ENCODE measurements around the gene TDO2.
"Not testable (repeated sequence)": the region's sequence is repeated elsewhere in the genome, so short reads cannot be mapped to it uniquely, and the experiment has no call there.

Gene TDO2

DNA sequence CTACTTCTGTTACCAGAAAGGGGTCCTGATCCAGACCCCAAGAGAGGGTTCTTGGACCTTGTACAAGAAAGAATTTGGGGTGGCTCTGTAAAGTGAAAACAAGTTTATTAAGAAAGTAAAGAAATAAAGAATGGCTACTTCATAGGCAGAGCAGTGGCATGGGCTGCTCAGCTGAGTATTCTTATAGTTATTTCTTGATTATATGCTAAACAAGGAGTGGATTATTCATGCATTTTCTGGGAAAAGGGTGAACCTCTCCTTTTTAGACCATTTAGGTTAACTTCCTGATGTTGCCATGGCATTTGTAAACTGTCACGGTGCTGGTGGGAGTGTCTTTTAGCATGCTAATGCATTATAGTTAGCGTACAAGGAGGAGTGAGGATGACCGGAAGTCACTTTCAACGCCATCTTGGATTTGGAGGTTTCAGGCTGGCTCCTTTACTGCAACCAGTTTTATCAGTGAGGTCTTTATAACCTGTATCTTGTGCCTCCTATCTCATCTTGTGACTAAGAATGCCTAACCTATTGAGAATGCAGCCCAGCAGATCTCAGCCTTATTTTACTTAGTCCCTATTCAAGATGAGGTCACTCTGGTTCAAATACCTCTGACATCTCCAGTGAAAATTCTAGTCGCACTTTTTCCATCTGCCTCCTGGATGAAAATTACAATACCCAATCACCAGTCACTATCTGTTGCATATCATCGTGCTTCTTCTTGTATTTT, 15.5 kb upstream of the TDO2 start:
- in situ Hi-C loops (cut with HindIII; ENCODE audit: low sequenced_read_pairs): no loop called here
- TF ChIP-seq, protein P1, sequence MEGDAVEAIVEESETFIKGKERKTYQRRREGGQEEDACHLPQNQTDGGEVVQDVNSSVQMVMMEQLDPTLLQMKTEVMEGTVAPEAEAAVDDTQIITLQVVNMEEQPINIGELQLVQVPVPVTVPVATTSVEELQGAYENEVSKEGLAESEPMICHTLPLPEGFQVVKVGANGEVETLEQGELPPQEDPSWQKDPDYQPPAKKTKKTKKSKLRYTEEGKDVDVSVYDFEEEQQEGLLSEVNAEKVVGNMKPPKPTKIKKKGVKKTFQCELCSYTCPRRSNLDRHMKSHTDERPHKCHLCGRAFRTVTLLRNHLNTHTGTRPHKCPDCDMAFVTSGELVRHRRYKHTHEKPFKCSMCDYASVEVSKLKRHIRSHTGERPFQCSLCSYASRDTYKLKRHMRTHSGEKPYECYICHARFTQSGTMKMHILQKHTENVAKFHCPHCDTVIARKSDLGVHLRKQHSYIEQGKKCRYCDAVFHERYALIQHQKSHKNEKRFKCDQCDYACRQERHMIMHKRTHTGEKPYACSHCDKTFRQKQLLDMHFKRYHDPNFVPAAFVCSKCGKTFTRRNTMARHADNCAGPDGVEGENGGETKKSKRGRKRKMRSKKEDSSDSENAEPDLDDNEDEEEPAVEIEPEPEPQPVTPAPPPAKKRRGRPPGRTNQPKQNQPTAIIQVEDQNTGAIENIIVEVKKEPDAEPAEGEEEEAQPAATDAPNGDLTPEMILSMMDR (IDR thresholded peaks at IDR 0.05; ENCODE audit: low read depth, low read length): no peak

DNA sequence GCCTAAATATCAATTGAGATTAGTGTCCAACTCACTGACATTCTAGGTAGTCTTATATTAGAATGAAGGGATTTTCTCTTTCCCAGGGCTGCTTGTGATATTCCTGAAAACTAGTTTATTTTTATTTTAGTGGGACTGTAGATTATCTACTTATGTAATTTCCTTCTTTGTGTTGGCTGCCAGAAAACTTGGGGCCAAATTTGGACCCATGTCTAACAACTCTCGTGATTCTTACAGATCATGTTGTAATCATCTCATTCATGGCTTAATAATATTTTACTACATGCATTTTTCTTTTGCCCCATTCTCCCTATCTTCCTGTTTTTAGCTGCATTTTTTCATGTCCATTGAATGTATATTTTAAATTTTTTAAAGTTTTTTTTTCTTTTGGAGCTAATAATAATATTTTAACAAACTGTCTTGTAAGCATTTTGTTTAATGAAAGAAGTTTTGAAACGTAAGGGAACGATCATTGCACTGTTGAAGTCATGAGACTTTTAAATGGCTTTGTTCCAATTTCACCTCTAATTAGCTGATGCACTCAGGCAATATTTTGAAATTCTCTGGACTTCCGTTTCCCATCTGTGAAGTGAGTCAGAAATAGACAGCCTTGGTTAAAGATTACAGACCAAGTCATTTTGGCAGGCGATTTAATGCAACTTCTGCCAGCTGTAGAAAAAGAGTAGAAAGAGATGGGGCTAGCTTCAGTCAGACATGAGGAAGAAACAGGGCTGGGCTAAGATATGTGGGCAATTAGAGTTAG, 14.3 kb upstream of the TDO2 start:
- in situ Hi-C loops (cut with HindIII; ENCODE audit: low sequenced_read_pairs): no loop called here
- TF ChIP-seq, protein P1 (IDR thresholded peaks at IDR 0.05; ENCODE audit: low read depth, low read length): no peak
- H3K4me3 ChIP-seq (ENCODE audit: low read depth, low read length): no peak overlapping the region
- DNase-seq (ENCODE audit: low read depth, low spot score): peak; percentile 82

More for the DNA sequence above, 15.5 kb upstream of the TDO2 start:
- no peak overlapping the region for H3K4me3 ChIP-seq (ENCODE audit: low read depth, low read length)
- no peak for DNase-seq (ENCODE audit: low read depth, low spot score)

DNA sequence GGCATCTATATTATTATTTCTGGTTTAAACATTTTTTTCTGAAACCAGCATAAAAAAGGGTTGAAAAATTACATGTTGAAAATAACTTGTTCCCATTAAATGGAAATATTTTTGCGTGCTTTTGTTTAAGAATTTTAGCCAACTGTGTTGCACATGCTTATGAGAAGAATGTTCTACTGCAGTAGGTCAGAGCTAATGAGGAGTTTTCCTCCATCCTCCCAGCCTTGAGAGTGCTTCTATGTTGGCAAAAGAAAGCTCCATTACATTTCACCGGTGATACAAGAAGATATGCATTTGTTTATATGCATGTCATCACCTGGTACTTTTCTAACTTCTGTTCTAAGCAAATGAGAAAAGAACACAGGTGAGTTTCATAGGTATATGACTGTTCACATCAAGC, 13.6 kb upstream of the TDO2 start:
- DNase-seq (ENCODE audit: low read depth, low spot score): no peak
- H3K4me3 ChIP-seq (ENCODE audit: low read depth, low read length): no peak overlapping the region
- TF ChIP-seq, protein P1 (IDR thresholded peaks at IDR 0.05; ENCODE audit: low read depth, low read length): no peak
- in situ Hi-C loops (cut with HindIII; ENCODE audit: low sequenced_read_pairs): no loop called here

DNA sequence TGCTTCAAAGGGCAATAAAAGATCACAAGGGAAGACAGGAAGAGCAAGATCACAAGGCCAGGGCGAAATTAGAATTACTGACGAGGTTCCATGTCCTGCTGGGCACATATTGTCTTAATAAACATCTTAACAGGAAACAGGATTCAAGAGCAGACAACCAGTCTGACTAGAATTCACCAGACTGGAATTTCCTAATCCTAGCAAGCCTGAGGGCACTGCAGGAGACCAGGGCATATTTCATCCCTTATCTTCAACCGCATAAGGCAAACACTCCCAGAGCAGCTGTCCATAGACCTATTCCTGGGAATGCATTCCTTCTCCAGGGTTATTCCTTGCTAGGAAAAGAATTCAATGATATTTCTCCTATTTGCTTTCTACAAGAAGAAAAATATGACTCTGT, 12.4 kb upstream of the TDO2 start:
- H3K4me3 ChIP-seq (ENCODE audit: low read depth, low read length): no peak overlapping the region
- TF ChIP-seq, protein P1 (IDR thresholded peaks at IDR 0.05; ENCODE audit: low read depth, low read length): no peak
- in situ Hi-C loops (cut with HindIII; ENCODE audit: low sequenced_read_pairs): no loop called here
- no peak for DNase-seq (ENCODE audit: low read depth, low spot score)

DNA sequence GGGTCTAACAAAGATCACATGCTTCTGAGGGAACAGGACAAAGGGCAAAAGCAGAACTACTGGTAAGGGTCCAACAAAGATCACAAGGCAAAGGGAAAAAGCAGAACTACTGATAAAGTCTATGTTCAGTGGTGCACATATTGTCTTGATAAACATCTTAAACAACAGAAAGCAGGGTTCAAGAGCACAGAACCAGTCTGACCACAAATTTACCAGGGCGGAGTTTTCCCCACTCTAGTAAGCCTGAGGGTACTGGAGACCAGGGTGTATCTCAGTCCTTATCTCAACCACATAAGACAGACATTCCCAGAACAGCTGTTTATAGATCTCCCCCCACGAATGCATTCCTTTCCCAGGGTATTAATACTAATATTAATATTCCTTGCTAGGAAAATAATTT, 5.1 kb upstream of the TDO2 start:
- in situ Hi-C loops (cut with HindIII; ENCODE audit: low sequenced_read_pairs); H3K4me3 ChIP-seq (ENCODE audit: low read depth, low read length); DNase-seq (ENCODE audit: low read depth, low spot score): not testable (repeated sequence)

DNA sequence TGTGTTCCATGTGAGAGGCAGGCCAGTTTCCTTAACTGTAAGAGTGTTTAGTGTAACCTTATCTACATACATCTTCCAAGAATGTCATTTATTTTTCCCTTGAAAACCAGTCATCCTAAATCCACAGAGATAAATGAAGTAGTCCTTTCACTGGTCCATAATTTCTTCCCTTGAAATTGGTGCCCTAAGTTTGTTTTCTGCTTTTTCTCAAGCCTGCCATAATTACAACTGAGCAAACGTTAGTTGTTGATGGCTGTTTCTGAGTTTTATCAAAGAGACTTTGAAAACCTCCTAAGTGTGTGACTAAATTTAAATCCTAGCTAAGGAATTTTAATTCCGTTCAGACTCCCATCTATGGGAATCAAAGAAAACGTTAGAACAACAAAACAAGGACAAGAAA, 3.6 kb upstream of the TDO2 start:
- no peak overlapping the region for H3K4me3 ChIP-seq (ENCODE audit: low read depth, low read length)
- no peak for DNase-seq (ENCODE audit: low read depth, low spot score)
- in situ Hi-C loops (cut with HindIII; ENCODE audit: low sequenced_read_pairs): no loop called here
- TF ChIP-seq, protein P1 (IDR thresholded peaks at IDR 0.05; ENCODE audit: low read depth, low read length): no peak

DNA sequence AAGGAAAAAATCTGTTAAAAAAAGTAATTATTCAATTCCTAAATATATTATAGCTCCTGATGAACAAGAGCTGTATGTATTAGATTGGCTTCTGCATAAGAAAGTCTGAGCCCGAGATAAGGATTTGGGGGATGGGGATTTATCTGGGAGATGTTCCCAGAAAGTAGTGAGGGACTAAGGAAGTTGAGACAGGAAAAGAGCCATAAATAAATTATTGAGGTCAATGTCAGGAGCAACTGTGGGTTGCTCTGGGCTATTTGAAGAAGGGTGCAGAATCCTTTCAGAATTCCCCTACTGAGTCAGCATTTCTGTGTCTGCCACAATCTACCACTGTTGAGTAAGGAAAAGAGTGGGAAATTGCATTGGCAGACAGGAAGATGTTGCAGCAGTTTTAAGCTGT, 3.1 kb upstream of the TDO2 start:
- no peak overlapping the region for H3K4me3 ChIP-seq (ENCODE audit: low read depth, low read length)
- DNase-seq (ENCODE audit: low read depth, low spot score): peak; percentile 70
- TF ChIP-seq, protein P1 (IDR thresholded peaks at IDR 0.05; ENCODE audit: low read depth, low read length): no peak
- in situ Hi-C loops (cut with HindIII; ENCODE audit: low sequenced_read_pairs): no loop called here
